Measurements from ENCODE around the gene RASA4.
A peak's percentile ranks its signal among the peaks of the same experiment; 100 is the strongest.
"Not testable (repeated sequence)": the region's sequence is repeated elsewhere in the genome, so short reads cannot be mapped to it uniquely, and the experiment has no call there.

Gene RASA4

GRCh38 chr7:102616507-102617125 lies at the start of gene RASA4:
TSS of gene RASA4 (minus strand) at chr7:102616756. CDS start at chr7:102616689, 67 bp downstream.
- peak; percentile 21 for DNase-seq

- not testable (repeated sequence) for DNase-seq
Observed at GRCh38 chr7:102664765-102665164, 48.2 kb upstream of the RASA4 start.

GRCh38 chr7:102649924-102650323 lies 33.4 kb upstream of the RASA4 start, which contains the start of gene SPDYE2B:
TSS of gene SPDYE2B (plus strand) at chr7:102650319. CDS start at chr7:102652349, 2,030 bp downstream.
- not testable (repeated sequence) for DNase-seq

GRCh38 chr7:102647813-102648212 lies 31.3 kb upstream of the RASA4 start:
- not testable (repeated sequence) for DNase-seq

GRCh38 chr7:102643404-102643803 lies 26.8 kb upstream of the RASA4 start:
- DNase-seq: not testable (repeated sequence)

- DNase-seq: not testable (repeated sequence)
Observed at GRCh38 chr7:102642691-102643090, 26.1 kb upstream of the RASA4 start, which contains the start of gene UPK3BL1. TSS of gene UPK3BL1 (minus strand) at chr7:102642791. CDS start at chr7:102642741, 50 bp downstream.

GRCh38 chr7:102638848-102639247 lies 22.3 kb upstream of the RASA4 start:
- not testable (repeated sequence) for DNase-seq

GRCh38 chr7:102636956-102637355 lies 20.4 kb upstream of the RASA4 start:
- DNase-seq: not testable (repeated sequence)

- not testable (repeated sequence) for DNase-seq
Observed at GRCh38 chr7:102635354-102635753, 18.8 kb upstream of the RASA4 start.

GRCh38 chr7:102634299-102634698 lies 17.7 kb upstream of the RASA4 start:
- DNase-seq: not testable (repeated sequence)

GRCh38 chr7:102630622-102631021 lies 14.1 kb upstream of the RASA4 start:
- not testable (repeated sequence) for DNase-seq

GRCh38 chr7:102627271-102627904 lies 10.8 kb upstream of the RASA4 start:
- DNase-seq: not testable (repeated sequence)

- not testable (repeated sequence) for DNase-seq
Observed at GRCh38 chr7:102618122-102618521, 1.6 kb upstream of the RASA4 start.

- not testable (repeated sequence) for DNase-seq
Observed at GRCh38 chr7:102615930-102616329, 626 bp downstream of the RASA4 start.

- not testable (repeated sequence) for DNase-seq
Observed at GRCh38 chr7:102614873-102615272, 1.7 kb downstream of the RASA4 start.

- DNase-seq: not testable (repeated sequence)
Observed at GRCh38 chr7:102614346-102614697, 2.2 kb downstream of the RASA4 start.

- DNase-seq: not testable (repeated sequence)
Observed at GRCh38 chr7:102613575-102614345, 2.8 kb downstream of the RASA4 start.

- DNase-seq: not testable (repeated sequence)
Observed at GRCh38 chr7:102611675-102612325, 4.8 kb downstream of the RASA4 start.

- not testable (repeated sequence) for DNase-seq
Observed at GRCh38 chr7:102611013-102611674, 5.4 kb downstream of the RASA4 start.

- not testable (repeated sequence) for DNase-seq
Observed at GRCh38 chr7:102610441-102610840, 6.1 kb downstream of the RASA4 start.

GRCh38 chr7:102609734-102610133 lies 6.8 kb downstream of the RASA4 start:
- DNase-seq: not testable (repeated sequence)

GRCh38 chr7:102606848-102607247 lies 9.7 kb downstream of the RASA4 start:
- not testable (repeated sequence) for DNase-seq

Measured in CD4-positive, alpha-beta T cell treated with Interleukin-4 for 4 hours (primary cell).